HG02588 (cell line): ENCODE measurements around the gene GRID2IP.

ENCODE experiments used
- ATAC-seq: cut with Tn5 transposase; IDR thresholded peaks from one replicate; pipeline ENCODE4 v1.9.1; 2021; ENCODE audit warnings: mild to moderate bottlenecking, moderate library complexity; ENCODE audit not compliant: unreplicated experiment

The GRID2IP gene

GRCh38 chr7:6528401-6529130 is 22.7 kb downstream of the GRID2IP start:
- no peak for ATAC-seq

DNA sequence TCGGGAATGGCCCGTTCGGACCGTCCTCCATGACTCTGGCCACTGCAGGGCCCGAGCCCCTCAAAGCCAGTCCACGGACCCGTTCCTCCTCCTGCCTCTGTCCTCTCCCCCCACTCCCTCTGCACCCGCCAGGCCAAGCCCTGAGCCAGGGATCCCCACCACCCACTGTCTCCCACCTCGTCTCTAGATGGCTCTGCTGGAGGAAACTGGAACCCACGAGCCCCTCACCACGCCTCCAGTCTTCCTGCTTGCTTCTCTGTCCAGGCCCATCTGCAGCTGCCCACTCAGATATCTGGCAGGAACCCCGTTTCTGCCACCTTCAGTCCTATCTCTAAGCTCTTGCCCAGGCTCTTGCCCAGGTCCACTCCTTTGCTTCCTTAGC is 24.3 kb downstream of the GRID2IP start:
- ATAC-seq, result no peak

DNA sequence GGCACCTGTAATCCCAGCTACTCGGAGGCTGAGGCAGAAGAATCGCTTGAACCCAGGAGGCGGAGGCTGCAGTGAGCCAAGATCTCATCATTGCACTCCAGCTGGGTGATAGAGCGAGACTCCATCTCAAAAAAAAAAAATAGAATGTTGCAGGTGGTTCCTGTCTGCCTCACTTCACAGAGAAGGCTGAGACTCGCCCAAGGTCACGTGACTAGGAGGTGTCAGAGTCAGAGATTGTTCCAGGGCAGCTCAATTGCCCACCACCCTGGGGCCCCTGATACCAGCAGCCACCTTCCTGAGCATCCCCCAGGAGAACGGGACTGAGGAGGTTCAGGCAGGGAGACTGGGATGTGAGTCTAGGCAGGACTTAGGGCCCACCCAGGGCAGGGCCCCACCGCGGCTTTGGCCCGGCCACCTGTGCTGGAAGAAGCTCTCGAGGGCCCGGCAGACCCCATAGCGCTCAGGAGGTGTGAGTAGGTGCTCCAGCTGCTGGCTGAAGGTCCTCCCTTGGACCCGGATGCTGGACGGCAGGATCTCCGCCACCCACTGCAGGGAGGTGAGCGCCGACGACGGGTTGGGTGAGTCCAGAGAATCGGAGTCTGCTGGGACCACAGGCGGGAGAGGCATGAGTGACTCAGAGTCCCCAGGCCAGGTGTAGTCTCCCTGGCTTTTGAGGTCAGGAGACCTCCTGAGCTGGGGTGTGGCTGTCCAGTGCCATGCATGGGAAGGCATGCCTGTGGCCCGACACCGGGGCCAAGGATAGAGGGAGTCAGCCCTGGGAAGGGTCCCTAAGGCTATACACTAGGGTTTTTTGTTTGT is 30.9 kb downstream of the GRID2IP start:
- no peak for ATAC-seq

DNA sequence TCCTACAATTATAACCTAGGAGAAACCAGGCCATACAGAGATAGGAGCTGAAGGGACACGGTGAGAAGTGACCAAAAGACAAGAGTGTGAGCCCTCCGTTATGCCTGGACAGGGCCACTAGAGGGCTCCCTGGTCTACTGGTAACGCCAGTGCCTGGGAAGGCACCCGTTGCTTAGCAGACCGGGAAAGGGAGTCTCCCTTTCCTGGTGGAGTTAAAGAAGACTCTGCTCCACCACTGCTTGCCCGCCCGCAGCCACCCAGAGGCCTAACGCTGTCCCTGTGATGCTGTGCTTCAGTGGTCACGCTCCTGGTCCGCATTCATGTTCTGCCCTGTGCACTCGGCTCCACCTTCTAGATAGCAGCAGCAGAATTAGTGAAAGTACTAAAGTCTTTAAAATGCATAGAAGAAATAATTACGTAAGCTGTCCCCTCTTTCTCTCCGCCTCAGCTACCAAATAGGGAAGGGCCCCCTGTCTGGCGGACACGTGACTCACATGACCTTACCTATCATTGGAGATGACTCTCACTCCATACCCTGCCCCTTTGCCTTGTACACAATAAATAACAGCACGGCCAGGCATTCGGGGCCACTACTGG is 34.8 kb downstream of the GRID2IP start:
- no peak for ATAC-seq

- no peak for ATAC-seq
These were observed 37.7 kb downstream of the GRID2IP start for GRCh38 chr7:6513541-6513940.

GRCh38 chr7:6512892-6513291 is 38.4 kb downstream of the GRID2IP start:
- no peak for ATAC-seq

- no peak for ATAC-seq
These were observed 40.7 kb downstream of the GRID2IP start for GRCh38 chr7:6510476-6511133.

DNA sequence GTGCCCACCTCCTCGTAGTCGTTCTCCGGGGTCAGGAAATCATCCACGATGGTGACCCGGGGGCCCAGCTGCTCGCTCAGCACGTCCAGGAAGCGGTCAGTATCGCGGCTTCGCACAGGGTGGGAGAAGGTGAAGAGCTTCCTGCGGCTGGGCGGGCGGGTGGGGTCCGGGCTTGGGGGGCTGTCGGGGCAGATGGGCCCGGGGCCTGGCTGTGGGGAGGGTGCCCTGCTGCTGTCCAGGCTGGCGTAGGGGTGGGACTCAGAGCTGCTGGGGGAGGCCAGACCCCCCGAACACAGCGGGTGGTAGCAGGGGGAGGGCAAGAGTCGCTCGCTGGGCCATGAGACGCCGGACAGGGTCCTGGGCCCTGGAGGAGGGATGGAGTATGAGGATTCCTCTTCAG is 42.3 kb downstream of the GRID2IP start:
- ATAC-seq, result no peak

GRCh38 chr7:6508539-6508938 is 42.7 kb downstream of the GRID2IP start:
- no peak for ATAC-seq

DNA sequence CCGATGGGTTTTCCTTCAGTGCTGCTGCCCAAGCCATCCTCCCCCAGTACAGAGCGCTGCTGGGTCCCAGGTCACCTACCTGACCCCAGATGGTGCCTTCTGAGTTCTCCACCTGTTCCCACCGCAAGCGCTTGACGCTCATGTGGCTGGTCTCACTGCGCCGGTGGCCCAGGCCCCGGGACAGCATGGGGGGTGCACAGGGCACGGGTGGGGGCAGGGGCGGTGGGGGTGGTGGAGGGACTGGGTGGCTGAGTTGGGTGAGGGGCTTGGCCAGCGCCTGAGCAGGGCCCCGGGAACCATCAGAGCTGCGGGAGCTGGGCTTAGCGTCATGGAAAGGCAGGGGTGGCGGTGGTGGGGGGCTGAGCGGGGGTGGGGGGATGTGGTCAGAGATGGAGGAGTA is 43.4 kb downstream of the GRID2IP start:
- ATAC-seq, result no peak

DNA sequence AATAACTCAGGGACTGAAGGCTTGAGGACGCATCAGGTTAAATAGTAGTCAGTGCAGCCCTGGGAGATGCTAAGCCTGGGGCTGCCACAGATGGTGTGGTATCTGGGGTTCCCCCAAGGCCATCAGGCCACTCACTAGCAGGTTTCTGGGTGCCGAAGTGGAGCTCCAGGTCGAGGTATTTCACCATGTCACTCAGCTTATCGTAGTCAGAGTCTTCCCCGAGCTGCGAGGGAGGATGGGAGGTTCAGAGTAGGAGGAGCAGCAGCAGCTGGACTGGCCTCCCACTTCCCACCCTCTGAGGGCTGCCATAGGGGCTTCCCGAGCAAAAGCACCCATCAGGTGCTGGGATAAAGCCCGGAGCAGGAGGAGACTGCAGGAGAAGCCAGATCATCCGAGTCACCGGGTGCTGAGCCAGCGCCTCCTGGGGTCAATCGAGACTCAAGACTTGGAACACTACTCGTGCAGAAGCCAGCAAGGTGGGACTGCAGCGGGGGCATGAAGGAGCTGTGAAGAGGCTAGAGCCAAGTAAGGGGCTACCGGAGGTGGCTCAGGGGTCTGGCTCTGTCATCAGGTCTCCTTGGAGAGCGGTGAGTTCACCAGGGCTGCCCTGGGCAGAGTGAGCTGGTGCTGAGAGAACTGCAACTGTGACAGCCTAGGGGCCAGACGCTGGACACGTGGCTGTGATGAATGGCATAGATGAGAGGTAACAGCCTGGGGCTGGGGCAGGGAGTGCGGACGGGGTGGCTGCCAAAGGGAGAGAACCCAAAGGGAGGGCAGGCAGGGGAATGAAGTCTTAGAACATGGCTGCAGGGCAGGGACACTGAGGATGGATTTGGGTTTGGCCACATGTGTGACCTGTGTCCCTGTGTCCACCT is 45.3 kb downstream of the GRID2IP start:
- ATAC-seq, result no peak

DNA sequence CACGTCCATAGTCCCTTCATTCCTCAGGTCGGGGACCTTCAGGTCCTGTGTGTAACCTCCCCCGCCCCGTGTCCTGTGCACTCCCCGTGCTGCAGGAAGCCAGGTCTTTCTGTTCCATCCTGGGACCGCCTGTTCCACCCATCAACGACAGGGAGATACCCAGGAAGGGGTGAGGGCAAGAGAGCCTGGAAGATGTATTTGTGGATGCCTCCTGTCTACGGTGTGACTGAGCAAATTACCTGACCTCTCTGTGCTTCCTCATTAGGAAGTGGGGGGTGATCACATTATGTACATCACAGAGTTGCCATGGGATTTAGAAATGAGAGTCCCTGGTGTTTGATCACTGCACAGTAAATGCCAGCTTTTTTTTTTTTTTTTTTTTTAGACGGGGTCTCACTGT is 46.3 kb downstream of the GRID2IP start:
- no peak for ATAC-seq

GRCh38 chr7:6502886-6503285 is 48.4 kb downstream of the GRID2IP start:
- no peak for ATAC-seq

- no peak for ATAC-seq
These were observed 49.4 kb downstream of the GRID2IP start for GRCh38 chr7:6501586-6502564.

DNA sequence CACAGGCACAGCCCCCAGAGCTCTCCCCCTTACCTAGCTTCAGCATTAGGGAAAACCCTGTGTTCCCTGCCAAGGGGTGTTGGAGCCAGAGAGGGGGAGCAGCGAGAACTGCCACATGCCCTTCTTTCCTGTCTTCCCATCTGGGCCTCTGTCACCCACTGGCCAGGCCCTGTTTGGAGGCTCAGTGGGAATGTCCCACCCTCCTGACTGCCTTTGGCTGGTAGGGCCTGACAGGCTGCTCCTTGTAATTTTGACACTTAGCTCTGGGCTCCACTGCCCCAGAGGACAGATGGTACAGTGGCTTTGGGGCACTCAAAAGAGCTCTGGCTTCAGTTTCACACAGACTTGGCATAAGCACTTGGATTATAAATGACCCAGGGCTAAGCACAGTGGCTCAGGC is 50.6 kb downstream of the GRID2IP start:
- ATAC-seq, result no peak

GRCh38 chr7:6497994-6498393 is 53.3 kb downstream of the GRID2IP start:
- no peak for ATAC-seq

DNA sequence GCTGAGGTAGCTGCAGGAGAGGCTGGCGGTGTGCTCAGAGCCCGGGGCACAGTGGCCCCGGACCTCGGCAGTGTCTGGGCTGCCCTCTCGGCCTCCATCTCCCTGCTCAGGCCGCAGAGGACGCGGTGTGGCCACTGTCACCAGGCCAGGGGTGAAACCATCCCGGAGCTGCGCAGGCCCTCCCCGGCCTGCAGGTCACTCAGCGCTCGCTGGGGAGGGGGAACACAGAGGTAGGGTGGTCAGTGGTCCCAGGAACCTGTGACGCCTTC is 53.7 kb downstream of the GRID2IP start:
- ATAC-seq, result no peak

GRCh38 chr7:6496842-6497636 is 54.2 kb downstream of the GRID2IP start:
- no peak for ATAC-seq
